CD4-positive, alpha-beta T cell treated with Interleukin-6 at 100 ng/mL for 8 hours (primary cell): Measurements from ENCODE around the gene OR5K4.

Source experiments
- DNase-seq: peaks from one replicate; pipeline ENCODE4 v3.0.0-alpha.2; 2020; ENCODE audit warnings: mixed read lengths, low spot score

OR5K4 gene, protein sequence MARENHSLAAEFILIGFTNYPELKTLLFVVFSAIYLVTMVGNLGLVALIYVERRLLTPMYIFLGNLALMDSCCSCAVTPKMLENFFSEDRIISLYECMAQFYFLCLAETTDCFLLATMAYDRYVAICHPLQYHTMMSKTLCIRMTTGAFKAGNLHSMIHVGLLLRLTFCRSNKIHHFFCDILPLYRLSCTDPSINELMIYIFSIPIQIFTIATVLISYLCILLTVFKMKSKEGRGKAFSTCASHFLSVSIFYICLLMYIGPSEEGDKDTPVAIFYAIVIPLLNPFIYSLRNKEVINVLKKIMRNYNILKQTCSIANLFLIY

GRCh38 chr3:98353554-98353953 lies at the start of gene OR5K4:
Gene OR5K4 (plus strand): TSS chr3:98353854. CDS start chr3:98353854, 0 bp downstream.
- no peak for DNase-seq

GRCh38 chr3:98322101-98322500 lies 31.6 kb upstream of the OR5K4 start:
- DNase-seq = no peak

DNA sequence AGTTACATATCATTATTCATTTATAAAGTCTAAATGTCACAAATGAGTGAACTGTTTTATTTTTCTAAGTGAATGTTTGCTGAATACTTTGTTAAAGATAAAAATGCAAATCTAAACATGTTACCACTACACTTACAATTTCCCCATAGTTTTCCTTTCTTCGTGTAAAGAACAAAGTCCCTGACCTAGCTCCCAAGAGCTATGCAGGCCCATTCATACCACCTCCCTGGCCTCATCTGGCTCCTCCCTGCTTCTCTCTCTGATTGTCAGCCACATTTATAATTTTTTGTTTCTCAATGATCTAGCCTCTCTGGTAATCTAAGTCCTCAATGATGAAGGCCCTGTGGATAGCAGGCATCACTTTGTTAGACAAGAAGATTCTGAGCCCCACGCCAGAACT lies 31.0 kb upstream of the OR5K4 start:
- DNase-seq = no peak

GRCh38 chr3:98323425-98323824 lies 30.2 kb upstream of the OR5K4 start:
- DNase-seq = no peak

DNA sequence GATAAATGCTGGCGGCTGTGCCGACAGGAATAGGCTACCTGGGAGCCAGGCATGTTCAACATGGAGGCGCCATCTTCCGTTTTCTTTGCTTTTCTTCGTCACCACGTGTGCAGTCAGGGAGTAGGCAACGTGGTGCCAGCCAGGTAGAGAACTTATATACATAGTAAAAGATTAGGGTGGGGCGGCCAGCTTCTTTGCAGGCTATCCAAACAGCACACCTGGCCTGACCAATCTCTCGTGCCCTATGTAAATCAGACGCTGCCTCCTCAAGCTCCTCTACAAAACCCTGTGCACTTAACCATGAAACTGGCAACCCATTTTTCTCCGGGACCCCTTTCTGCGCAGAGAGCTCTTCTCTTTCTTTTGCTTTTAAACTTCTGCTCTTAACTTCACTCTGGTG lies 28.6 kb upstream of the OR5K4 start:
- no peak for DNase-seq

GRCh38 chr3:98326105-98326893 lies 27.4 kb upstream of the OR5K4 start:
- DNase-seq = no peak

GRCh38 chr3:98326945-98327344 lies 26.7 kb upstream of the OR5K4 start:
- no peak for DNase-seq

DNA sequence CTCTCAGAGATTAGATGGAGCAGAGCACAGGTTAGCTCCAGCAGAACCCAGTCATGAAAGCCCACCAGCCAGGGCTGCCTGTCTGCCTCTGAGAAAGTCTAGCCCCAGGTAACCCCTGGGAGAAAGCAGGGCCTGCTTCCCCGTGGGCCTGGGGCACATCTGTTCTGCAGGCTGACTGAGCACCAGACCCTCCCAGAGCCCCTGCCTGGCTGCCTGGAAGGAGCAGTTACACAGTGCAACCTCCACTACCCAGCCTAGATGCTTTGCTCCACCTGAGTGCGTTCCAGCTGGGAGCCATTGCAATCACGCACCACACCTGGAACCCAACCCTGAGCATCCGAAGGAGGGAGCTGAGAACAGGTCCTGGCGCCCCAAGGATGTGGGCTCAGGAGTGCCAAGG lies 24.7 kb upstream of the OR5K4 start:
- DNase-seq = no peak

- peak; percentile 44 for DNase-seq
Measured at GRCh38 chr3:98329392-98330124, 24.1 kb upstream of the OR5K4 start.

DNA sequence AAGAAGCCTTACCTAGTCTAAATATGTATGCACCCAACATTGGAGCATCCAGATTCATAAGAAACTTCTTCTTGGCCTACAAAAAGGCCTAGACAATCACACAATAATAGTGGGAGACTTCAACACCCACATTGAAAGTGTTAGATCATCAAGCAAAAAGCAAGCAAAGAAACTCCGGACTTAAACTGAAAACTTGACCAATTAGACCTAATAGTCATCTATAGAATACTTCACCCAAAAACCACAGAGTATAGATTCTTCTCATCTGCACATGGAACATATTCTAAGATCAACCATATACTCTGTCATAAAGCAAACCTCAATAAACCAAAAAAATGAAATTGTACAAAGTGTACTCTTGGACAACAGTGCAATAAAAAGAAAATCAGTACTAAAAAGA lies 22.3 kb upstream of the OR5K4 start:
- DNase-seq = no peak

DNA sequence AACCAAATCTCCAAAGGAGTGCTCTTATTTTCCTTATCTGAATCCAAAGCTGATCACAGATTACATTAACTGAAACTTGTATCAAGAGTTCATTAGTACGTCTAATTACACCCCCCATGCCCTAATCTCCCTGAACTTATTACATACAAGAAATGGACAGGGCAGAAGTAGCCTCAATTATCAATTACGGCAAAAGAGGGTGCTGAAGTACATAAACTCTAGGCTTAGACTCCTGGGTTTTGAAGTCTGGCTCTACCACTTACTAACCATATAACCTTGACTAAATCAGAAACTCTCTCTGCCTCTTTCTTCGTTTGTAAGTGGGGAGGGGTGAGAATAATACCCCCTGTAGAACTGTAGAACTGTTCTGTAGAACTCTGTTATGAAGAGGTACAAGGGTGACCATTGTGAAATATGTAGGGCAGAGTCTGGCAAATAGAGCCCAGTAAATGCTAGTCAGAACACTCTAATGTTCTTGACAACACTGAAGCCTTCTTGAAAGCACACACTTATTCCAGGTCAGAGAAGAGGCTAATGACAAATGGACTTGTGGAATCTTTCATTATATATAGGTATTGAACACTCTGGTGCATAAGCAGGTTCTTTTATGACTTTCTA lies 19.6 kb upstream of the OR5K4 start:
- DNase-seq = no peak

- no peak for DNase-seq
Measured at GRCh38 chr3:98339031-98339430, 14.6 kb upstream of the OR5K4 start.

- DNase-seq = no peak
Measured at GRCh38 chr3:98341758-98342157, 11.9 kb upstream of the OR5K4 start.

DNA sequence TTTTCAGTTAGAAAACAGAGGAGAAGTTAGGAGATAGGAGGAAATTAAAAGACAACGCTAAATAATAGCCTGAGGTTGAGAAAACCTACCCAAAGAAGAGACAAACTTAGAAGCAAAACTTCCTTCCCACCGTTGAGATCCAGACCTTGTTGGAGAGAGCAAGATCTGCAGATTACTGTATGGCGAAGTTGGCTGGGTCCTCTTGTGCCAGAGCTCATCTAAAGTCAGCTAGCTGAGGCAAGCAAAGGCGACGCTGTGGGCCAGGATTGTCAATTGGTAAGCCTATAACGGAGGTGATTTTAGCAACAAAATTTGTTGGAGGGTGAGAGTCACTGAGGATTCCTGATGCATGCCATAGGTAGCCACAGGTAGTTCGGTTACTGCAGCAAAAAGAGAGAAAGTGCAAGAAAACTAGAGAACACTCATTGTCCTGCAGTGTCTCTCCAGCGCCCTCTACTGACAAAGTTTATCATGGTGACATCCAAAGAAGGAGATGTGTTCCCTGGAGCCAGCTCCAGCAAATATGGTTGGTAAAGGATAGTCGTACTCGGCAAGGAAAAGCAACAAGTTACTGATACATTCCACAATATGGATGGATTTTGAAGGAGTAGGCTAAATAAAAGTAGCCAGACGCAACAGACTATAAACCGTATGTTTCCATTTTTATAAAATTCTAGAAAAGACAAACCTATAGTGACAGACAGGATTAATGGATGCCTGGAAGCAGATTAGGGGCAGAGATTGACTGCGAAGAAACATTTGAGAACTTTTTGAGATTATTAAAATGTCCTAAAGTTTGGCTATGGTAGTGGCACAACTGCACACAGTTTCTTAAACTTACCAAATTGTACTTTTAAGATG lies 9.8 kb upstream of the OR5K4 start:
- DNase-seq = peak; percentile 31

DNA sequence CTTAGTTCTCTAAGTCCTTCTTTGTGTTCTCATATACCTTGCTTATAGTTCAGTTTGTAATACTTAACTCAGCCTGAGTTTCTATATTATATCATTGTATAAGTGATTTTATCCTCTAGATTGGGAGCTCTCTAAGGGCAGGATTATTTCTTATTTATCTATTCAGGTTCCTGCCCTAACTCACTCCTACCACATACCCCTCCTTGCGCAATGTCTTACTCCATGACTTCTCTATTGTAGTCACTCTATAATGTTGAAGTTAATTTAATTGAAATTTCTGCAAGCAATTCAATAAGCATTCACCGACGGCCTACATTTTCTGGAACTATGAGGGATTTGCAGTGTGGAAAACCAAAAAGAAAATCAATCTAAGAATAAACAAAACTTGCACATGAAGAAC lies 3.6 kb upstream of the OR5K4 start:
- no peak for DNase-seq

GRCh38 chr3:98359250-98359649 lies 5.6 kb downstream of the OR5K4 start:
- no peak for DNase-seq

GRCh38 chr3:98359993-98360675 lies 6.5 kb downstream of the OR5K4 start:
- no peak for DNase-seq

DNA sequence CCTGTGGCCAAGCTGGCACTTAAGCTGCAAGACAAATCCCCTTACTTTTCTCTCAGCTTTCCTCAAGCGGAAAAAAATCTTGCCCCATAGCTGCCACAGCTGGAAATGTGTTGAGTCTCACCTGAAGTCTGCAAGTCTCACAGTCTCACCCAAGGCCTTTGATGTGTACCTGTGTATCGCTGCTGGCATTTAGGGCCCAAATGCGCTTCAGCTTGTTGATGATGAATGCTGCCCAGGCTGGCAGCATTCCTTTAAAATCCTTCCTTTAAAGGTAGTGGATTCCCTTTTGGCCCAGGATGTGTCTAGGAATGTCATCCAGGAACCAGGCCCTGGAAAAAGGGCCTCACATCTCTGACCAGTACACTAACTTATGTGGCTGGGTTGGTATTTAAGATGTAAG lies 7.0 kb downstream of the OR5K4 start:
- DNase-seq = no peak

- no peak for DNase-seq
Measured at GRCh38 chr3:98361289-98361688, 7.6 kb downstream of the OR5K4 start.

DNA sequence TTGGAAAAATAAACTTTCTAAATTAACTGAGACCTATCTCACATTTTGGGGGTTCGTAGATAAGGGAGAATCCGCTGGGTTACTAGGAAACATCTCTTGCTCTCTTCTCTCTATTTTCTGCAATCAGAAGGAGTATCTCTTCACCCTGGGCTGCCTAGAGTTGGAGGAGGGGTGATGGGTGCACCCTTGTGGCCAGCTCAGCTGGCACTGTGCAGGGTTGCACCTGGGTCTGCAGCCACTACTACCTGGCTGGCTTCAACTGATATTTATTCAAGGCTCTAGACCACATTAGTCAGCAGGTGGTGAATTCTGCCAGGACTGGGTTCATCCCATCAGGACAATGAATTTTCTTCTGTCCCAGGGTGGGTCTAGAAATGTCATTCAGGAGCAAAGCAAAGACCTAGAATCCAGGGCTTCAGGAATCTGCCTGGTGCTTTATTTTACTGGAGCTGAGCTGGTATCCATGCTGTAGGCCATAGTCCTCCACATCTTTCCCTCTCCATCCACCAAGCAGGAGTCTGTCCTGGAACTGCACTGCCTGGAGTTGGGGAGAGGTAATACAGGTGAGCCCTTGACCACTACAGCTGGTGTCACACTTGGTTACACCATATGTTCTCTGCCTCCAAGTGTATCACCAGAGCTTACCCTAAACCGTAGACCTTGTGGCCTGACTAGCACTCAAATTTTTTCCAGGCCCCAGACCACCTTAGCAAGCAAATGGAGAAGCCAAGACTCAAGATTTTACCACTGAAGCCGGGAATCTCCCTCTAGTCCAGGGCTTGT lies 14.0 kb downstream of the OR5K4 start:
- no peak for DNase-seq
